MM.1S (cell line): ENCODE results near the gene MLKL.

Source experiments
- EZH2 ChIP-seq: fragments of 300-600 bp; sonication (generic); optimal IDR thresholded peaks from 2 replicates; pipeline ENCODE3; 2017; ENCODE audit warnings: low read depth, mild to moderate bottlenecking, antibody characterized with exemption, low read length, mixed read lengths
- TF ChIP-seq, protein P1 (sequence below): fragments of 300-600 bp; sonication (generic); IDR thresholded peaks from 2 replicates; pipeline ENCODE4 v1.5.1; 2016; ENCODE audit warnings: antibody characterized with exemption, low read length, mixed read lengths

DNA sequence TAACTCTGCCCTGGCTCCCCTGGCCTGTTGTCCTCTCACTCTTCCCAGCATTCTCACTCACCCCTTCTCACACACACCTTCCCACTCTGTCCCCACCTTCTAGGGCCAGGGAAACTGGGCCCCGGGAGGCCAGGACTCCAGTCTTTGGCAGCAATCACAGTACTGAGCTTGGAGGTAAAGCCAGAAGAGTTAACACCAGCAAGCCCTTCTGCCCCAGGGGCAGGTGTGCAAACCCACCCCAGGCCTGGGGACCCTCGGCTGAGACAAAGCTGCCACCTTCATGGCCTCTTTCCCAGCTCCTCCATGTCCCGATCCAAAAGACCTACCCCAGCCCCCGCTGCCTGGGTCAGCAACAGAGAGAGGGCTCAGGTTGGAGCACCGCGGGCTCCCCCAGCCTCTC lies 36.9 kb upstream of the MLKL start:
- TF ChIP-seq, protein P1, sequence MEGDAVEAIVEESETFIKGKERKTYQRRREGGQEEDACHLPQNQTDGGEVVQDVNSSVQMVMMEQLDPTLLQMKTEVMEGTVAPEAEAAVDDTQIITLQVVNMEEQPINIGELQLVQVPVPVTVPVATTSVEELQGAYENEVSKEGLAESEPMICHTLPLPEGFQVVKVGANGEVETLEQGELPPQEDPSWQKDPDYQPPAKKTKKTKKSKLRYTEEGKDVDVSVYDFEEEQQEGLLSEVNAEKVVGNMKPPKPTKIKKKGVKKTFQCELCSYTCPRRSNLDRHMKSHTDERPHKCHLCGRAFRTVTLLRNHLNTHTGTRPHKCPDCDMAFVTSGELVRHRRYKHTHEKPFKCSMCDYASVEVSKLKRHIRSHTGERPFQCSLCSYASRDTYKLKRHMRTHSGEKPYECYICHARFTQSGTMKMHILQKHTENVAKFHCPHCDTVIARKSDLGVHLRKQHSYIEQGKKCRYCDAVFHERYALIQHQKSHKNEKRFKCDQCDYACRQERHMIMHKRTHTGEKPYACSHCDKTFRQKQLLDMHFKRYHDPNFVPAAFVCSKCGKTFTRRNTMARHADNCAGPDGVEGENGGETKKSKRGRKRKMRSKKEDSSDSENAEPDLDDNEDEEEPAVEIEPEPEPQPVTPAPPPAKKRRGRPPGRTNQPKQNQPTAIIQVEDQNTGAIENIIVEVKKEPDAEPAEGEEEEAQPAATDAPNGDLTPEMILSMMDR: no peak
- no peak for TF ChIP-seq EZH2
